Esophagus muscularis mucosa (tissue), 4 donors: ENCODE results near the gene SLCO4A1. TPM values are rescaled to one million over a fixed set of nuclear protein-coding genes. Genes with fewer than 3 reads are reported as not detected.

Experiments
- DNase-seq: peaks from one replicate; pipeline ENCODE4 v3.0.0-alpha.2; 2017; ENCODE audit errors: extremely low spot score
- H3K27ac ChIP-seq, 4 donors: fragments of 200-600 bp; sonication (generic); replicated peaks in 1 of 4; 1 replicate in 3 of 4; 2 replicates in 1 of 4; pipeline ENCODE4 v1.5.1; 2016 to 2019; ENCODE audit warnings: mild to moderate bottlenecking in 1 of 4
- H3K27me3 ChIP-seq, 4 donors: fragments of 200-600 bp; sonication (generic); one replicate each; pipeline versions ENCODE4 v1.5.1 to v1.6.0; 2016 to 2019
- H3K36me3 ChIP-seq, 4 donors: fragments of 200-600 bp; sonication (generic); one replicate each; pipeline ENCODE4 v1.5.1; 2016 to 2019
- H3K4me1 ChIP-seq, 4 donors: fragments of 200-600 bp; sonication (generic); one replicate each; pipeline ENCODE4 v1.5.1; 2016 to 2019
- H3K4me3 ChIP-seq, 4 donors: fragments of 200-600 bp; sonication (generic); 1 replicate in 2 of 4; 2 replicates in 2 of 4; pipeline ENCODE4 v1.5.1; 2016 to 2019; ENCODE audit warnings: mild to moderate bottlenecking in 4 of 4, moderate library complexity in 1 of 4
- H3K9me3 ChIP-seq, 4 donors: fragments of 200-600 bp; sonication (generic); 1 replicate in 3 of 4; 2 replicates in 1 of 4; pipeline ENCODE4 v1.5.1; 2016 to 2019
- EP300 ChIP-seq: sonication (generic); formaldehyde crosslinking; IDR thresholded peaks from one replicate; pipeline ENCODE4 v1.6.1; 2017; ENCODE audit warnings: antibody characterized with exemption
- POLR2A ChIP-seq: fragments of 450-650 bp; IDR thresholded peaks from one replicate; pipeline ENCODE4 v1.6.1; 2017; ENCODE audit warnings: antibody characterized with exemption, moderate library complexity, mild to moderate bottlenecking, low read depth
- POLR2AphosphoS5 ChIP-seq, 2 donors: sonication (generic); formaldehyde crosslinking; IDR thresholded peaks; one replicate each; pipeline ENCODE4 v1.6.1; 2017; ENCODE audit warnings: antibody characterized with exemption in 2 of 2
- WGBS: methylation state at CpG from one replicate; pipeline ENCODE4 v1.1.5; 2018; 5-methylcytosine and 5-hydroxymethylcytosine counted together
- intact Hi-C: fragments of 100-400 bp; cut with DNase I; formaldehyde crosslinking; loops from one replicate; pipeline ENCODE4 v1.15.1; 2023
- total RNA-seq, 4 donors: library from RNA; depleted of rRNA; stranded (reverse); fragments of >200 nt; gene quantifications; one replicate each; pipeline versions ENCODE4 v1.1.0 to v1.2.1, GENCODE V29; 2016
- TF ChIP-seq, protein P1 (sequence below), 3 experiments: fragments of 200-600 bp in 2 of 3; fragments of 450-650 bp in 1 of 3; sonication (generic) in 2 of 3; IDR thresholded peaks; one replicate each; pipeline ENCODE4 v1.5.1; 2017 to 2019; ENCODE audit warnings: antibody characterized with exemption in 3 of 3, mild to moderate bottlenecking in 2 of 3, moderate library complexity in 1 of 3

Gene SLCO4A1
- total RNA-seq, 4 donors from 2014 or later = 10.0 to 42.4 (median 30.1) TPM

DNA sequence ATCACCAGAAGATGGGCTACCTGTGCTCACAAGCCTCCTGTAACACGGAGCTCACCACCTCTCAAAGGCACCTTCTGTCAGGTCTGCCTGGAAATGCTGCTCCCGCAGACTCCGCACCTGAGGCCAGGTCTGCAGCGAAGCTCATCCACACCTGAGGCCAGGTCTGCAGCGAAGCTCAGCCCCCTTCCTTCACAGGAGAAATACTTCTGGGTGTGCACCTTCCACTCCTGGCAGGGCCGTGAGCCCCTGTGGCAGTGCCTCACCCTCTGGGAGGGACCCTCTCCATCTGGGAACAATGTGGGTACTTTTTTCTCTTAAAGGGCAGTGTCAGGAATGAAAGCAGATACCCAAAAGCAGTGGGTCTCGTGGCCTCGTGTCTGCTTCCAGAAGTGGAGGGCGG is 1.4 kb upstream of the SLCO4A1 start:
- no peak for TF ChIP-seq EP300
- no peak for TF ChIP-seq POLR2A
- no peak for TF ChIP-seq POLR2AphosphoS5 (IDR thresholded peaks at IDR 0.05)
- TF ChIP-seq, protein P1, sequence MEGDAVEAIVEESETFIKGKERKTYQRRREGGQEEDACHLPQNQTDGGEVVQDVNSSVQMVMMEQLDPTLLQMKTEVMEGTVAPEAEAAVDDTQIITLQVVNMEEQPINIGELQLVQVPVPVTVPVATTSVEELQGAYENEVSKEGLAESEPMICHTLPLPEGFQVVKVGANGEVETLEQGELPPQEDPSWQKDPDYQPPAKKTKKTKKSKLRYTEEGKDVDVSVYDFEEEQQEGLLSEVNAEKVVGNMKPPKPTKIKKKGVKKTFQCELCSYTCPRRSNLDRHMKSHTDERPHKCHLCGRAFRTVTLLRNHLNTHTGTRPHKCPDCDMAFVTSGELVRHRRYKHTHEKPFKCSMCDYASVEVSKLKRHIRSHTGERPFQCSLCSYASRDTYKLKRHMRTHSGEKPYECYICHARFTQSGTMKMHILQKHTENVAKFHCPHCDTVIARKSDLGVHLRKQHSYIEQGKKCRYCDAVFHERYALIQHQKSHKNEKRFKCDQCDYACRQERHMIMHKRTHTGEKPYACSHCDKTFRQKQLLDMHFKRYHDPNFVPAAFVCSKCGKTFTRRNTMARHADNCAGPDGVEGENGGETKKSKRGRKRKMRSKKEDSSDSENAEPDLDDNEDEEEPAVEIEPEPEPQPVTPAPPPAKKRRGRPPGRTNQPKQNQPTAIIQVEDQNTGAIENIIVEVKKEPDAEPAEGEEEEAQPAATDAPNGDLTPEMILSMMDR (IDR thresholded peaks at IDR 0.05) = no peak
- 92% methylated on average over 9 of the region's 9 CpGs for WGBS
- H3K36me3 ChIP-seq = peaks cover 0 to 5% (median 1%) of the 10 kb centered on the region in 4 donors
- intact Hi-C loops = no loop called here
- no peak overlapping the region for H3K4me3 ChIP-seq
- peaks cover 0 to 92% (median 21%) of the 10 kb centered on the region in 4 donors for H3K27me3 ChIP-seq
- H3K4me1 ChIP-seq = peaks cover 17 to 38% (median 31%) of the 10 kb centered on the region in 4 donors
- DNase-seq = no peak
- no peak overlapping the region for H3K27ac ChIP-seq
- no peaks in the 10 kb centered on the region for H3K9me3 ChIP-seq

DNA sequence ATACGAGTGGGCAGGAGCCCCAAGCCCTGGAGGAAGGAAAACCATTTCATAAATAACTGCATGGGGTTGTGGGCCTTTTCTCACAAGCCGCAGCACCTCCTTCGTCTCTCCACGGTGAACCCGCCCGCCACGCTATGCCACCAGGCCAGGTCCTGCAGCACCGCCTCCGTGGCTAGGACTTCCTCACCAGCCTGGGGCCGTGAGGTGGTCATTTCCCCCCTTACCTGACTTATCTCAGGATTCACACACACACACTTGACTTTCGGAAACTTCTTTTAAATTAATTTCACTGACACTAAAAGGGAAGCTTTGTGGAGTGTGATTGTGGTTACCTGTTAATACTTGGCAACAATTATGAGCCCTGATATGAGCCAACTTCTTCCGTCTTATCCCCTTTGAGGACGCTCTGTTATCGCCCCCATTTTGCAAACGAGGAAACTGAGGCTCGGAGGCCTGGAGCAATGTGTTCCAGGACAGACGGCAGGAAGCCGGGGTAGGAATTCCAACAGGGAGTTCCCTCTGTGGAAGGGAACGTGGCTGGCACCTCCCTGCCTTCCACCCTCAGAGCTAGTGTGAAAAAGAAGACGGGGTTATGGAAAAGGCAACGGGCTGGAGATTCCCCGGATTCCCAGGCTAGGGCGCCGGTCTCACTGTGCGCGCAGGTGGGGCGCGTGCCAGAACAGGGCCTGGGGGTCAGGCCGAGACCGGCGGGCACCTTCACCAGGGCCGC is 817 bp upstream of the SLCO4A1 start:
- peaks cover 0 to 92% (median 21%) of the 10 kb centered on the region in 4 donors for H3K27me3 ChIP-seq
- peaks cover 0 to 11% (median 1%) of the 10 kb centered on the region in 4 donors for H3K36me3 ChIP-seq
- DNase-seq = no peak
- peak overlapping the region; percentile 56 to 63 (median 62) for H3K4me3 ChIP-seq
- H3K4me1 ChIP-seq = peaks cover 19 to 45% (median 37%) of the 10 kb centered on the region in 4 donors
- intact Hi-C loops = no loop called here
- peak overlapping the region; percentile 44 to 75 (median 72) for H3K27ac ChIP-seq
- H3K9me3 ChIP-seq = no peaks in the 10 kb centered on the region
- TF ChIP-seq, protein P1 (IDR thresholded peaks at IDR 0.05) = no peak
- TF ChIP-seq POLR2A (no peak), POLR2AphosphoS5 (IDR thresholded peaks at IDR 0.05) (no peak), EP300 (no peak)
- WGBS = 63% methylated on average over 18 of the region's 32 CpGs

DNA sequence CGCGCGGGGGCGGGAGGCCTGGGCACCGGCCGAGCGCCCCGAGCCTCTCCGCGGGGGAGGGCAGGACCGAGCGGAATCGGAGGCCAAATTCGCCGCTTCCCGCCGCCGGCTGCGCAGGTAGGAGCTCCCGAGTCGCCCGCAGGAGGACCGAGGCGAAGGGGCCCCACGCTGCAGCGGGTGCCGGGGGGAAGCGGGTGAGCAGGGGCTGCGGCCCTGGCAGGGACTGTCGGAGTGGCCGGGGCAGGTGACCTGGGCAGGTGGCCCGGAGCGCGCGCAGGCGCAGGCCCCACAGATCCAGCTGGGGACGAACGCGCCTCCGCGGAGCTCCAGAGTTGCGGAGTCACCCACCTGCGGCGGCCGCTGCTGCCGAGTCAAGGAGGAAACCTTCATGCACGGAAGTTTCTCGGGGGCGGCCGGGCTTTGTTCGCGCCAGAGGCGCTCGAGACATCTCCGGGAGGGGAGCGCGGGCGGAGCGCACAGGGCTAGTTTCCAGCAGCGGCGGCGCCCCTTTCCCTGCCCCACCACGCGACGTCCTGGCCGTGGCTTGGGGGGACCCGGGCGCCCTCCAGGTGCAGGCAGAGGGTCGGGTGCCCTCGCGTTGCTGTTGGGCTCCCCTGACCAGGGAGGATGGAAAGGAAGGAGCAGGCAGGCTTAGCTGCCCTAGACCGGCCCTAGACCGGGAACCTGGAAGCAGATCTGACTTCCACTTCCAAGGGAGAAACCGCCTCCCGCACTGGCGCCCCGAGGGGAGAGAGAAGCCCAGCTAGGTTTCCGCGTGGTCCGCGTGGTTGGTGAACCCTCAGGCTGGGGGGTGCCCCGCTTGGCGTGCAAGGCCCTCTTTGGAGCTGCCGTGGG is 590 bp downstream of the SLCO4A1 start:
- H3K36me3 ChIP-seq = peaks cover 0 to 16% (median 1%) of the 10 kb centered on the region in 4 donors
- DNase-seq = no peak
- no peaks in the 10 kb centered on the region for H3K9me3 ChIP-seq
- peak overlapping the region; percentile 44 to 75 (median 72) for H3K27ac ChIP-seq
- TF ChIP-seq POLR2AphosphoS5 (IDR thresholded peaks at IDR 0.05) (no peak), POLR2A (no peak), EP300 (no peak)
- TF ChIP-seq, protein P1 (IDR thresholded peaks at IDR 0.05) = no peak
- peaks cover 33 to 56% (median 50%) of the 10 kb centered on the region in 4 donors for H3K4me1 ChIP-seq
- intact Hi-C loops = no loop called here
- WGBS = 2% methylated on average over 32 of the region's 84 CpGs
- H3K4me3 ChIP-seq = peak overlapping the region; percentile 56 to 63 (median 62)
- H3K27me3 ChIP-seq = peaks cover 0 to 87% (median 21%) of the 10 kb centered on the region in 4 donors

DNA sequence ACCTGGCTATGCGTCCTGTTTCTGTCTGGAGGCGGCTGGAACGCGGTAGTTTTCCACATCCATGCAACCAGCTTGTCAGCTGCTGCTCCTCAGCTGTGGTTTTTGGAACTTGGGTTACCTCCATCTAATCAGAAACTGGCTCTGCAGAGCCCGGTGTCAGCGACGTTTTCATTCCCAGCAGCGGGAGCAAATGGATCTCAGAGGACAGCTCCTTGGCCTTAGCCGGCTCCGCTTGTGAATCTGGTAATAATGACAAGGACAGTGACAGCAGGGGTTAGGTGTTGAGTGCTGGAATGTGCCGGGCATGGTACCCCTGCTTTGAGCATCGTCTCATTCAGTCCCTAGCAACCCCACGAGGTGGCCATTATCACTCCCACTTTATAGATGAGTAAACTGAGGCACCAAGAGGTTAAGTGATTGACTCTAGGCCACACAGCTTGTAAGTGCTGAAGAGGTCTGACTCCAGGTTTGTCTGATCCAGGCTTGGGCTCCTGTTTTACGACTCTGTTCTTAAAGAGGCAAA is 1.3 kb downstream of the SLCO4A1 start:
- Histone ChIP-seq H3K9me3 (no peaks in the 10 kb centered on the region), H3K36me3 (peaks cover 0 to 17% (median 1%) of the 10 kb centered on the region in 4 donors), H3K4me1 (peaks cover 39 to 63% (median 56%) of the 10 kb centered on the region in 4 donors), H3K27me3 (peaks cover 0 to 80% (median 21%) of the 10 kb centered on the region in 4 donors), H3K27ac (peak overlapping the region; percentile 44 to 75 (median 72)), H3K4me3 (peak overlapping the region; percentile 56 to 63 (median 62))
- DNase-seq = no peak
- TF ChIP-seq EP300 (no peak), POLR2A (no peak), POLR2AphosphoS5 (IDR thresholded peaks at IDR 0.05) (no peak)
- TF ChIP-seq, protein P1 (IDR thresholded peaks at IDR 0.05) = no peak
- intact Hi-C loops = no loop called here
- 50% methylated on average over 10 of the region's 14 CpGs for WGBS
